GM23338 (cell line): ENCODE results near the gene NEB. TPM values are rescaled to one million over a fixed set of nuclear protein-coding genes. Genes with fewer than 3 reads are reported as not detected.

Experiments
- ATAC-seq: fragments of 200-7000 bp; cut with Tn5 transposase; 3 replicates; pipeline ENCODE4 v1.9.1; 2020
- DNase-seq: peaks from one replicate; pipeline ENCODE4 v3.0.0-alpha.2; 2015; ENCODE audit warnings: low spot score
- H2AFZ ChIP-seq: fragments of 200-600 bp; sonication (generic); 2 replicates; pipeline ENCODE4 v1.8.0; 2016; ENCODE audit warnings: antibody characterized with exemption, mild to moderate bottlenecking, moderate library complexity
- H3F3A ChIP-seq: fragments of 200-600 bp; sonication (generic); replicated peaks from 2 replicates; pipeline ENCODE4 v1.8.0; 2017; ENCODE audit warnings: antibody characterized with exemption, mixed run types, low read depth
- H3K27ac ChIP-seq: fragments of 200-600 bp; sonication (generic); 2 replicates; pipeline ENCODE4 v1.6.1; 2016; ENCODE audit warnings: low read depth
- H3K27me3 ChIP-seq: fragments of 200-600 bp; sonication (generic); 2 replicates; pipeline ENCODE4 v1.8.0; 2016; ENCODE audit warnings: mild to moderate bottlenecking, mixed run types, moderate library complexity; ENCODE audit not compliant: insufficient read depth
- H3K36me3 ChIP-seq: fragments of 200-600 bp; sonication (generic); 2 replicates; pipeline ENCODE4 v1.8.0; 2016; ENCODE audit warnings: mild to moderate bottlenecking; ENCODE audit not compliant: insufficient read depth
- H3K4me1 ChIP-seq: fragments of 200-600 bp; sonication (generic); 2 replicates; pipeline ENCODE4 v1.8.0; 2016; ENCODE audit warnings: mild to moderate bottlenecking, moderate library complexity; ENCODE audit not compliant: insufficient read depth
- H3K4me2 ChIP-seq: fragments of 200-600 bp; sonication (generic); 2 replicates; pipeline ENCODE4 v1.7.1; 2017; ENCODE audit warnings: mixed run types
- H3K4me3 ChIP-seq: fragments of 200-600 bp; sonication (generic); 2 replicates; pipeline ENCODE4 v1.6.1; 2016; ENCODE audit warnings: mixed run types
- H3K79me2 ChIP-seq: fragments of 200-600 bp; sonication (generic); replicated peaks from 2 replicates; pipeline ENCODE4 v1.8.0; 2017; ENCODE audit warnings: mild to moderate bottlenecking; ENCODE audit not compliant: insufficient read depth
- H3K9me2 ChIP-seq: fragments of 200-600 bp; sonication (generic); 2 replicates; pipeline ENCODE4 v1.8.0; 2017; ENCODE audit not compliant: insufficient read depth
- H4K20me1 ChIP-seq: fragments of 200-600 bp; sonication (generic); replicated peaks from 2 replicates; pipeline ENCODE4 v1.8.0; 2017; ENCODE audit warnings: mild to moderate bottlenecking; ENCODE audit not compliant: insufficient read depth
- H3K27ac Mint-ChIP-seq: 2 replicates; pipeline ENCODE4 v1.8.0; 2020; ENCODE audit warnings: inconsistent platforms, mild to moderate bottlenecking, moderate library complexity, mixed read lengths
- H3K27me3 Mint-ChIP-seq: 3 replicates; pipeline ENCODE4 v1.8.0; 2022; ENCODE audit warnings: low read depth, mild to moderate bottlenecking, moderate library complexity, mixed read lengths, inconsistent platforms; ENCODE audit not compliant: insufficient read depth, poor library complexity
- H3K36me3 Mint-ChIP-seq: 3 replicates; pipeline ENCODE4 v1.8.0; 2021; ENCODE audit warnings: low read depth, mild to moderate bottlenecking, inconsistent platforms, moderate library complexity, mixed read lengths
- H3K4me1 Mint-ChIP-seq: 3 replicates; pipeline ENCODE4 v1.8.0; 2020; ENCODE audit warnings: mild to moderate bottlenecking, inconsistent platforms, mixed read lengths
- H3K4me3 Mint-ChIP-seq: 3 replicates; pipeline ENCODE4 v1.8.0; 2021; ENCODE audit warnings: moderate library complexity, mild to moderate bottlenecking, inconsistent platforms, mixed read lengths
- H3K9me3 Mint-ChIP-seq: 3 replicates; pipeline ENCODE4 v1.8.0; 2020; ENCODE audit warnings: moderate library complexity, mild to moderate bottlenecking, inconsistent platforms, mixed read lengths
- CREB1 ChIP-seq: fragments of 250-450 bp; sonication (Bioruptor Pico); IDR thresholded peaks from 2 replicates; pipeline ENCODE4 v1.5.0; 2020; ENCODE audit warnings: low read depth, mild to moderate bottlenecking, moderate library complexity
- CTCF ChIP-seq, 2 experiments: fragments of 200-600 bp in 1 of 2; sonication (generic) in 1 of 2; conservative IDR thresholded peaks; 2 replicates each; pipeline versions ENCODE4 v1.5.1 to v1.6.1; 2016 to 2017; ENCODE audit warnings: antibody characterized with exemption in 2 of 2, low read depth in 2 of 2, mild to moderate bottlenecking in 2 of 2, moderate library complexity in 1 of 2
- ETS1 ChIP-seq: IDR thresholded peaks from 2 replicates; pipeline ENCODE4 v1.6.1; 2016; ENCODE audit warnings: antibody characterized with exemption
- EZH2 ChIP-seq: fragments of 200-600 bp; sonication (generic); IDR thresholded peaks from one replicate; pipeline ENCODE4 v1.8.0; 2017; ENCODE audit warnings: antibody characterized with exemption, mild to moderate bottlenecking, low read depth; ENCODE audit not compliant: unreplicated experiment
- EZH2phosphoT487 ChIP-seq: fragments of 200-600 bp; sonication (generic); IDR thresholded peaks from one replicate; pipeline ENCODE4 v1.8.1; 2018; ENCODE audit warnings: antibody characterized with exemption; ENCODE audit not compliant: unreplicated experiment
- JUNB ChIP-seq: IDR thresholded peaks from one replicate; pipeline ENCODE4 v1.6.1; 2016; ENCODE audit warnings: antibody characterized with exemption; ENCODE audit not compliant: unreplicated experiment
- NANOG ChIP-seq: IDR thresholded peaks from 2 replicates; pipeline ENCODE4 v1.6.1; 2016; ENCODE audit warnings: antibody characterized with exemption, borderline replicate concordance
- POLR2AphosphoS5 ChIP-seq: IDR thresholded peaks from 2 replicates; pipeline ENCODE4 v1.6.1; 2016; ENCODE audit warnings: antibody characterized with exemption, low read depth
- REST ChIP-seq: IDR thresholded peaks from one replicate; pipeline ENCODE4 v1.6.1; 2018; ENCODE audit warnings: antibody characterized with exemption; ENCODE audit not compliant: unreplicated experiment
- STAT1 ChIP-seq: IDR thresholded peaks from one replicate; pipeline ENCODE4 v1.6.1; 2016; ENCODE audit warnings: antibody characterized with exemption; ENCODE audit not compliant: unreplicated experiment
- ZNF114 ChIP-seq: fragments of 250-450 bp; sonication (Bioruptor Pico); IDR thresholded peaks from 2 replicates; pipeline ENCODE4 v1.5.0; 2020; ENCODE audit warnings: mild to moderate bottlenecking, moderate library complexity
- ZNF331 ChIP-seq: fragments of 250-450 bp; sonication (Bioruptor Pico); IDR thresholded peaks from 2 replicates; pipeline ENCODE4 v1.5.0; 2020; ENCODE audit warnings: low read depth, mild to moderate bottlenecking, moderate library complexity
- ZNF462 ChIP-seq: fragments of 250-450 bp; sonication (Bioruptor Pico); IDR thresholded peaks from 2 replicates; pipeline ENCODE4 v1.5.0; 2020; ENCODE audit warnings: mild to moderate bottlenecking, moderate library complexity
- polyA plus RNA-seq: library from polyadenylated mRNA; unstranded; fragments of >200 nt; fragmentation: Nextera tagmentation; extraction: Ambion mirVana; gene quantifications from 2 replicates; pipeline ENCODE4 v1.2.1, GENCODE V29; 2016
- total RNA-seq: library from RNA; depleted of rRNA; stranded (reverse); fragments of >200 nt; shearing (Covaris generic); gene quantifications from 2 replicates; pipeline ENCODE4 v1.2.3, GENCODE V29; 2014

Gene NEB
- total and polyA plus RNA-seq, 2 experiments from 2014 or later = 6.2 to 13.7 TPM

GRCh38 chr2:151533127-151533526, 201.1 kb downstream of the NEB start:
- H3K4me1 Mint-ChIP-seq = peaks cover 3% of the 10 kb centered on the region; the same call in 1 of the 3 replicates
- no peaks in the 10 kb centered on the region for H3F3A ChIP-seq
- no peak overlapping the region for H2AFZ ChIP-seq
- H3K27ac ChIP-seq = no peak overlapping the region
- no peak overlapping the region for H3K4me2 ChIP-seq
- DNase-seq (no peak), ATAC-seq (no peak)
- no peaks in the 10 kb centered on the region for H3K4me1 ChIP-seq
- no peak overlapping the region for H3K4me3 Mint-ChIP-seq
- no peaks in the 10 kb centered on the region for H3K36me3 ChIP-seq
- H3K27me3 Mint-ChIP-seq = peaks cover 4% of the 10 kb centered on the region
- H3K36me3 Mint-ChIP-seq = no peaks in the 10 kb centered on the region
- H4K20me1 ChIP-seq = no peaks in the 10 kb centered on the region
- no peaks in the 10 kb centered on the region for H3K27me3 ChIP-seq
- no peaks in the 10 kb centered on the region for H3K9me3 Mint-ChIP-seq
- no peak overlapping the region for H3K4me3 ChIP-seq
- no peak overlapping the region for H3K27ac Mint-ChIP-seq
- TF ChIP-seq JUNB (no peak), ZNF462 (CRISPR knock-in tag) (no peak), ETS1 (no peak), ZNF331 (no peak), EZH2phosphoT487 (no peak), POLR2AphosphoS5 (no peak), NANOG (no peak), ZNF114 (CRISPR knock-in tag) (no peak), CREB1 (CRISPR knock-in tag) (no peak), STAT1 (no peak), CTCF (conservative IDR thresholded peaks at IDR 0.05; ENCODE audit: low read depth in 2 of 2) (no peak), REST (no peak), EZH2 (no peak)
- no peaks in the 10 kb centered on the region for H3K9me2 ChIP-seq
- no peaks in the 10 kb centered on the region for H3K79me2 ChIP-seq
